Mononuclear cell (primary cell): Measurements from ENCODE around the gene FANCL. TPM values are rescaled to one million over a fixed set of nuclear protein-coding genes. Genes with fewer than 3 reads are reported as not detected.
"Not testable (repeated sequence)": the region's sequence is repeated elsewhere in the genome, so short reads cannot be mapped to it uniquely, and the experiment has no call there.

Experiments used
- H3K27me3 ChIP-seq: 2 replicates; pipeline ENCODE4 v1.6.0; 2011; ENCODE audit warnings: low read length, control low read depth; ENCODE audit not compliant: insufficient read depth
- H3K4me1 ChIP-seq: 2 replicates; pipeline ENCODE4 v1.5.1; 2011; ENCODE audit warnings: mild to moderate bottlenecking, low read length, control low read depth; ENCODE audit not compliant: insufficient read depth
- H3K4me3 ChIP-seq: 2 replicates; pipeline ENCODE4 v1.5.1; 2011; ENCODE audit warnings: mild to moderate bottlenecking, low read length, moderate library complexity
- H3K9me3 ChIP-seq: 2 replicates; pipeline ENCODE4 v1.5.1; 2011; ENCODE audit warnings: low read depth, mild to moderate bottlenecking, control low read depth, low read length
- total RNA-seq: library from RNA; depleted of rRNA; stranded (reverse); fragments of >200 nt; gene quantifications from one replicate; pipeline ENCODE4 v1.2.3, GENCODE V29; 2012

Gene FANCL
- total RNA-seq, 1 donor, result 13.7 TPM

GRCh38 chr2:58228299-58228698, 12.8 kb downstream of the FANCL start:
- no peaks in the 10 kb centered on the region for H3K9me3 ChIP-seq
- H3K27me3 ChIP-seq, result no peaks in the 10 kb centered on the region
- no peaks in the 10 kb centered on the region for H3K4me1 ChIP-seq
- H3K4me3 ChIP-seq, result no peak overlapping the region

GRCh38 chr2:58227171-58227917, 13.8 kb downstream of the FANCL start:
- no peaks in the 10 kb centered on the region for H3K27me3 ChIP-seq
- H3K9me3 ChIP-seq, result no peaks in the 10 kb centered on the region
- no peak overlapping the region for H3K4me3 ChIP-seq
- no peaks in the 10 kb centered on the region for H3K4me1 ChIP-seq

GRCh38 chr2:58221909-58222308, 19.2 kb downstream of the FANCL start:
- no peak overlapping the region for H3K4me3 ChIP-seq
- no peaks in the 10 kb centered on the region for H3K4me1 ChIP-seq
- H3K27me3 ChIP-seq, result no peaks in the 10 kb centered on the region
- no peaks in the 10 kb centered on the region for H3K9me3 ChIP-seq

- Histone ChIP-seq H3K4me1 (no peaks in the 10 kb centered on the region), H3K27me3 (no peaks in the 10 kb centered on the region), H3K9me3 (peaks cover 4% of the 10 kb centered on the region), H3K4me3 (no peak overlapping the region)
Observed at GRCh38 chr2:58215429-58215828, 25.7 kb downstream of the FANCL start.

- not testable (repeated sequence) for H3K9me3 ChIP-seq
Observed at GRCh38 chr2:58210951-58211568, 30.1 kb downstream of the FANCL start.

GRCh38 chr2:58207189-58207588, 33.9 kb downstream of the FANCL start:
- Histone ChIP-seq H3K4me3 (no peak overlapping the region), H3K9me3 (no peaks in the 10 kb centered on the region), H3K4me1 (no peaks in the 10 kb centered on the region), H3K27me3 (no peaks in the 10 kb centered on the region)

More at GRCh38 chr2:58210951-58211568, 30.1 kb downstream of the FANCL start:
- H3K27me3 ChIP-seq, H3K4me3 ChIP-seq, H3K4me1 ChIP-seq: not testable (repeated sequence)

GRCh38 chr2:58206785-58207184, 34.3 kb downstream of the FANCL start:
- no peaks in the 10 kb centered on the region for H3K9me3 ChIP-seq
- no peak overlapping the region for H3K4me3 ChIP-seq
- no peaks in the 10 kb centered on the region for H3K27me3 ChIP-seq
- H3K4me1 ChIP-seq, result no peaks in the 10 kb centered on the region

- Histone ChIP-seq H3K9me3 (no peaks in the 10 kb centered on the region), H3K4me3 (no peak overlapping the region), H3K4me1 (no peaks in the 10 kb centered on the region), H3K27me3 (no peaks in the 10 kb centered on the region)
Observed at GRCh38 chr2:58204195-58204959, 36.7 kb downstream of the FANCL start.

- Histone ChIP-seq H3K9me3 (no peaks in the 10 kb centered on the region), H3K27me3 (no peaks in the 10 kb centered on the region), H3K4me1 (no peaks in the 10 kb centered on the region), H3K4me3 (no peak overlapping the region)
Observed at GRCh38 chr2:58203018-58203417, 38.1 kb downstream of the FANCL start.

GRCh38 chr2:58202404-58202803, 38.7 kb downstream of the FANCL start:
- Histone ChIP-seq H3K27me3 (no peaks in the 10 kb centered on the region), H3K4me1 (no peaks in the 10 kb centered on the region), H3K9me3 (no peaks in the 10 kb centered on the region), H3K4me3 (no peak overlapping the region)

GRCh38 chr2:58197894-58198293, 43.2 kb downstream of the FANCL start:
- H3K9me3 ChIP-seq, result no peaks in the 10 kb centered on the region
- no peak overlapping the region for H3K4me3 ChIP-seq
- no peaks in the 10 kb centered on the region for H3K4me1 ChIP-seq
- H3K27me3 ChIP-seq, result no peaks in the 10 kb centered on the region

GRCh38 chr2:58195662-58196061, 45.5 kb downstream of the FANCL start:
- Histone ChIP-seq H3K27me3 (no peaks in the 10 kb centered on the region), H3K4me1 (no peaks in the 10 kb centered on the region), H3K9me3 (no peaks in the 10 kb centered on the region)

GRCh38 chr2:58194458-58194857, 46.7 kb downstream of the FANCL start:
- Histone ChIP-seq H3K27me3 (no peaks in the 10 kb centered on the region), H3K4me1 (no peaks in the 10 kb centered on the region), H3K4me3 (no peak overlapping the region), H3K9me3 (no peaks in the 10 kb centered on the region)

More at GRCh38 chr2:58195662-58196061, 45.5 kb downstream of the FANCL start:
- no peak overlapping the region for H3K4me3 ChIP-seq

- H3K4me1 ChIP-seq, H3K27me3 ChIP-seq, H3K9me3 ChIP-seq, H3K4me3 ChIP-seq: not testable (repeated sequence)
Observed at GRCh38 chr2:58187022-58187421, 54.1 kb downstream of the FANCL start.

GRCh38 chr2:58186501-58186900, 54.6 kb downstream of the FANCL start:
- Histone ChIP-seq H3K4me1 (no peaks in the 10 kb centered on the region), H3K9me3 (no peaks in the 10 kb centered on the region), H3K27me3 (no peaks in the 10 kb centered on the region), H3K4me3 (no peak overlapping the region)
